PC-3 (cell line): ENCODE results near the gene SMAD7. TPM values are rescaled to one million over a fixed set of nuclear protein-coding genes. Genes with fewer than 3 reads are reported as not detected.

ENCODE experiments used
- ATAC-seq: fragments of 200-7000 bp; cut with Tn5 transposase; 2 replicates; pipeline ENCODE4 v1.9.1; 2020; ENCODE audit warnings: mild to moderate bottlenecking, moderate library complexity
- Bru-seq: library from RNA; stranded (reverse); fragments of 400-500 nt; gene quantifications from one replicate; lab custom pipeline; 2021; lab: Mats Ljungman, UMichigan
- BruChase-seq, 2 experiments: library from RNA; stranded (reverse); fragments of 400-500 nt; gene quantifications; one replicate each; lab custom pipeline; 2021; lab: Mats Ljungman, UMichigan
- BruUV-seq: library from RNA; stranded (reverse); fragments of 400-500 nt; replicated peaks from 2 replicates; lab custom pipeline; 2021; lab: Mats Ljungman, UMichigan
- CTCF ChIA-PET: fragments of 300-600 bp; sonication (Branson Sonifier 250); formaldehyde crosslinking; loops from one replicate; lab custom pipeline; 2022; ENCODE audit warnings: antibody characterized with exemption; lab: Charles Lee
- POLR2A ChIA-PET: fragments of 300-600 bp; sonication (Branson Sonifier 250); formaldehyde crosslinking; loops from one replicate; lab custom pipeline; 2022; ENCODE audit warnings: antibody characterized with exemption; ENCODE audit not compliant: unreplicated experiment; lab: Charles Lee
- DNase-seq: peaks from one replicate; pipeline ENCODE4 v3.0.0-alpha.2; 2015
- H2AFZ ChIP-seq: fragments of 300-600 bp; sonication (generic); 2 replicates; pipeline ENCODE4 v1.6.0; 2016; ENCODE audit warnings: antibody characterized with exemption, low read length
- H3F3A ChIP-seq: fragments of 300-600 bp; sonication (generic); one replicate; pipeline ENCODE4 v1.6.0; 2017; ENCODE audit warnings: antibody characterized with exemption, low read length, control low read depth, mild to moderate bottlenecking; ENCODE audit not compliant: unreplicated experiment
- H3K27ac ChIP-seq: fragments of 300-600 bp; sonication (generic); 2 replicates; pipeline ENCODE4 v1.5.1; 2016; ENCODE audit warnings: mild to moderate bottlenecking, low read length
- H3K27me3 ChIP-seq: fragments of 300-600 bp; sonication (generic); 2 replicates; pipeline ENCODE4 v1.6.1; 2016; ENCODE audit warnings: low read length, mixed read lengths
- H3K36me3 ChIP-seq: fragments of 300-600 bp; sonication (generic); 2 replicates; pipeline ENCODE4 v1.6.1; 2016; ENCODE audit warnings: low read depth, mixed run types, low read length, mixed read lengths
- H3K4me1 ChIP-seq: fragments of 300-600 bp; sonication (generic); 2 replicates; pipeline ENCODE4 v1.5.1; 2016; ENCODE audit warnings: low read length; ENCODE audit not compliant: insufficient read depth
- H3K4me2 ChIP-seq: fragments of 300-600 bp; sonication (generic); 2 replicates; pipeline ENCODE4 v1.6.0; 2016; ENCODE audit warnings: low read length
- H3K4me3 ChIP-seq: fragments of 300-600 bp; sonication (generic); 2 replicates; pipeline ENCODE4 v1.5.1; 2016; ENCODE audit warnings: mild to moderate bottlenecking, low read length, mixed read lengths
- H3K79me2 ChIP-seq: fragments of 300-600 bp; sonication (generic); 2 replicates; pipeline ENCODE4 v1.6.1; 2017; ENCODE audit warnings: low read length, mixed read lengths
- H3K9ac ChIP-seq: fragments of 300-600 bp; sonication (generic); 2 replicates; pipeline ENCODE4 v1.6.0; 2016; ENCODE audit warnings: mild to moderate bottlenecking, low read length
- H3K9me2 ChIP-seq: fragments of 300-600 bp; sonication (generic); replicated peaks from 2 replicates; pipeline ENCODE4 v1.6.1; 2016; ENCODE audit warnings: mixed run types, low read length, mixed read lengths
- H3K9me3 ChIP-seq: fragments of 300-600 bp; sonication (generic); 2 replicates; pipeline ENCODE4 v1.6.1; 2016; ENCODE audit warnings: low read length, mixed read lengths
- H4K20me1 ChIP-seq: fragments of 300-600 bp; sonication (generic); 2 replicates; pipeline ENCODE4 v1.6.1; 2016; ENCODE audit warnings: low read length, mixed read lengths
- CTCF ChIP-seq: fragments of 300-600 bp; sonication (generic); conservative IDR thresholded peaks from 2 replicates; pipeline ENCODE4 v1.5.1; 2017; ENCODE audit warnings: antibody characterized with exemption, low read depth, mild to moderate bottlenecking, low read length
- EZH2 ChIP-seq: fragments of 300-600 bp; sonication (generic); IDR thresholded peaks from one replicate; pipeline ENCODE4 v1.6.1; 2017; ENCODE audit warnings: antibody characterized with exemption, mild to moderate bottlenecking, low read length; ENCODE audit not compliant: unreplicated experiment
- EZH2phosphoT487 ChIP-seq: fragments of 300-600 bp; sonication (generic); IDR thresholded peaks from 2 replicates; pipeline ENCODE4 v1.6.1; 2018; ENCODE audit warnings: mild to moderate bottlenecking, antibody characterized with exemption, low read length, borderline replicate concordance
- intact Hi-C: fragments of 100-400 bp; cut with micrococcal nuclease; formaldehyde crosslinking; loops from 2 replicates; pipeline ENCODE4 v1.9.0; 2023
- long read RNA-seq: library from polyadenylated mRNA; unstranded; transcript quantifications from one replicate; pipeline ENCODE4 v2.0.0, GENCODE V29; 2021; ENCODE audit not compliant: unreplicated experiment
- total RNA-seq: library from RNA; depleted of rRNA; stranded (reverse); fragments of >200 nt; gene quantifications from 2 replicates; pipeline ENCODE4 v1.2.3, GENCODE V29; 2014; rRNA removed

The SMAD7 gene
- total RNA-seq = 7.9 and 9.4 TPM in 2 replicates
- percentile 46 among the genes with signal in this experiment for Bru-seq, nascent RNA
- BruChase-seq, experiment 1, labeled RNA remaining after a 6-hour chase = percentile 40 among the genes with signal in this experiment
- percentile 50 among the genes with signal in this experiment for BruChase-seq, experiment 2, labeled RNA remaining after a 2-hour chase
- long read RNA-seq, full-length matches to known transcripts = 10 of 11 reads
- long read RNA-seq, partial matches to known transcripts = 0 of 11 reads
- long read RNA-seq, other reads (novel, unspliced or antisense) = 1 of 11 reads

DNA sequence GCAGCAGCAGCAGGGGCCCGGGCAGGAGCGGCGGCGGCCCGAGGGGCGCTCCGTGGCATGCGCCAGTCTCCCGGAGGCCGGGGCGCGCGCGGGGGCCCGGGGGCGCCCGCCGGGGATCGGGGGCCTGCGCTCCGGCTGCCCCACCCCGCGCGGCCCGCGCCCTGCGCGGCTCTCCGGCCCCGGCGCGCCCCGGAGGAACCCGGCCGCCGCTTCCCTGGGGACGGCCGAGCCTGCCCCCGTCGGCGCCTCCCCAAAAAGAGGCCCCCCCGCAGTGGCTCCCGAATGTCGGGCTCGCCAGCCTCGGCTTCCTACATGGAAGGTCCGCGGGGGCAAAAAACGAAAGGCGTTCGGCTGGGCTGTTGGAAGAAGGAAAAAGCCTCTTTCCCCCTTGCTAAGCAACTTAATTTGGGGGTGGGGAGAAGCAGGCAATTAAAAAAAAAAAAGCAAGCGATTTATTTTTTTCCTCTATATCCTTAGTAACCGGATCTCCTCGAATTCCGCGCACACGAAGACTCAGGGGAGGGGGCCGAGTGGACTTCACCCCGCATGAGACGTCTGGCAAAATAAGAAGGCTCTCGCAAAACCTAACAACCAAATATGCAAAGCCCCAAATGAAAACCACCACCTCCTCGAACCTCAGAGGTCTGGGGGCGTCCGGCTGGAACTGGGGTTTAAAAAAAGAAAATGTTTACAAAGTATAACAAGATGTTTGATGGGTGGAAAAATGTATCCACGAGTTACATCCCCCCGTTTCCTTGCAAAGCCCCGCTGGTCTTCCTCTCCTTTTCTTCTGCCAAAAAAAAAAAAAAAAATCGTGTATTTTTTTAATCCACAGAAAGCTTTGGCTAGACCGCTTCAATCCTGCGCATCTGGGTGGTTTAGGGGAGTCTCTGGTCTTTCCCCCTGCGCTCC, at the start of gene SMAD7:
SMAD7 (minus strand) TSS at position 430 of the 912 bp plus-strand sequence. CDS start 541 bp downstream, outside the sequence.
- Histone ChIP-seq H3K79me2 (peaks cover 43% of the 10 kb centered on the region), H3K9me3 (no peaks in the 10 kb centered on the region), H2AFZ (no peak within 1 kb of the TSS), H3F3A (no peaks in the 10 kb centered on the region), H4K20me1 (peaks cover 9% of the 10 kb centered on the region; the same call in 1 of the 2 replicates), H3K27ac (no peak within 1 kb of the TSS), H3K9me2 (no peaks in the 10 kb centered on the region), H3K4me3 (peak within 1 kb of the TSS; percentile 74), H3K4me2 (peak within 1 kb of the TSS; percentile 87), H3K9ac (peak within 1 kb of the TSS; percentile 44), H3K36me3 (no peaks in the 10 kb centered on the region), H3K4me1 (peaks cover 20% of the 10 kb centered on the region), H3K27me3 (no peaks in the 10 kb centered on the region)
- DNase-seq (no peak), ATAC-seq (no peak)
- BruUV-seq = TSS peak; percentile 76
- TF ChIP-seq CTCF (no peak), EZH2phosphoT487 (no peak)
- ChIA-PET POLR2A (interaction anchor here (0.6 to 2.1 kb wide), 2 partner anchors 47 to 66 kb away, joined by 4 to 16 read pairs; no protein-coding TSS in a partner anchor), CTCF (interaction anchor here (0.6 kb wide), 1 partner anchor 392 kb away, joined by 5 read pairs; no protein-coding TSS in a partner anchor)
- intact Hi-C loops = loop anchor here (5.0 kb wide), 3 partner anchors 173 to 287 kb away; no protein-coding TSS in a partner anchor

DNA sequence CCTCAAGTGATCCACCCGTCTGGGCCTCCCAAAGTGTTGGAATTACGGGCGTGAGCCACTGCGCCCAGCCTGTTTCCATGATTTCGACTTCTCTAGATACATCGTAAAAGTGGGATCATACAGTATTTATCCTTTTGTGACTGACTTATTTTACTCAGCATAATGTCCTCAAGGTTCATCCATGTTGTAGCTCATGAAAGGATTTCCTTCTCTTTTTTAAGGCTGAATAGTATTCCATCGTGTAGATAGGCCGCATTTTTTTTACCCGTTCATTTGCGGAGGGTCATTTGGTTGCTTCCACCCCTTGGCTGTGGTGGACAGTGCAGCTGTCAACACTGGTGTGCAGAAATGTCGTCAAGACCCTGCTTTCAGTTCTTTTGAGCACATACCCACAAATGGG, 48.8 kb upstream of the SMAD7 start:
- Histone ChIP-seq H3K9me2 (no peaks in the 10 kb centered on the region), H3K4me1 (peaks cover 24% of the 10 kb centered on the region), H3K9me3 (no peaks in the 10 kb centered on the region), H3K36me3 (no peaks in the 10 kb centered on the region), H2AFZ (no peak overlapping the region), H4K20me1 (no peaks in the 10 kb centered on the region), H3K79me2 (no peaks in the 10 kb centered on the region), H3K4me3 (no peak overlapping the region), H3K27ac (no peak overlapping the region), H3K9ac (no peak overlapping the region), H3K4me2 (no peak overlapping the region), H3F3A (peaks cover 5% of the 10 kb centered on the region), H3K27me3 (no peaks in the 10 kb centered on the region)
- no peak for TF ChIP-seq CTCF
- TF ChIP-seq EZH2phosphoT487 = no peak
- no peak for TF ChIP-seq EZH2
- DNase-seq = no peak
- ChIA-PET CTCF (no interaction called here), POLR2A (no interaction called here)
- no TSS peak for BruUV-seq
- intact Hi-C loops = loop anchor here (2.0 kb wide), 1 partner anchor 17 kb away; no protein-coding TSS in a partner anchor
- ATAC-seq = no peak
